ENCODE measurements around the gene CLDN11. TPM values are rescaled to one million over a fixed set of nuclear protein-coding genes. Genes with fewer than 3 reads are reported as not detected.

Gene CLDN11
- total RNA-seq, 1 experiment from 2014 or later, result 12.1 TPM

- peak; percentile 95 for ATAC-seq
- peak overlapping the region; percentile 81 for H3K27ac Mint-ChIP-seq
- H3K4me3 Mint-ChIP-seq, result peak overlapping the region; percentile 26; the same call in 1 of the 2 replicates
- peaks cover 8% of the 10 kb centered on the region for H3K27me3 Mint-ChIP-seq (ENCODE audit: low read depth)
- H3K4me1 Mint-ChIP-seq, result peaks cover 27% of the 10 kb centered on the region
- peak; percentile 37 for DNase-seq (ENCODE audit: low spot score)
- H3K36me3 Mint-ChIP-seq, result peaks cover 9% of the 10 kb centered on the region
- TF ChIP-seq AR (CRISPR knock-in tag; IDR thresholded peaks at IDR 0.05) (no peak), HMGA2 (CRISPR knock-in tag; IDR thresholded peaks at IDR 0.05) (no peak), FOXP4 (CRISPR knock-in tag; IDR thresholded peaks at IDR 0.05) (no peak), NR1H2 (CRISPR knock-in tag; IDR thresholded peaks at IDR 0.05) (no peak), ETV6 (CRISPR knock-in tag; IDR thresholded peaks at IDR 0.05) (no peak), ZNF138 (CRISPR knock-in tag; conservative IDR thresholded peaks at IDR 0.05) (no peak), EMX1 (CRISPR knock-in tag; IDR thresholded peaks at IDR 0.05) (no peak), MXD4 (CRISPR knock-in tag; IDR thresholded peaks at IDR 0.05; ENCODE audit: borderline replicate concordance) (no peak), SMAD3 (CRISPR knock-in tag; IDR thresholded peaks at IDR 0.05; ENCODE audit: borderline replicate concordance) (no peak), USF1 (CRISPR knock-in tag; IDR thresholded peaks at IDR 0.05) (no peak), ZNF532 (CRISPR knock-in tag; IDR thresholded peaks at IDR 0.05; ENCODE audit: borderline replicate concordance) (no peak), FOXK1 (CRISPR knock-in tag; IDR thresholded peaks at IDR 0.05) (peak; percentile 40; the same call in 1 of the 2 replicates), ZNF423 (CRISPR knock-in tag; IDR thresholded peaks at IDR 0.05) (peak; percentile 25; the same call in 1 of the 2 replicates), OVOL2 (CRISPR knock-in tag; IDR thresholded peaks at IDR 0.05; ENCODE audit: borderline replicate concordance) (no peak), TEAD4 (CRISPR knock-in tag; IDR thresholded peaks at IDR 0.05) (no peak), NFE2L1 (CRISPR knock-in tag; IDR thresholded peaks at IDR 0.05) (no peak), RORB (CRISPR knock-in tag; IDR thresholded peaks at IDR 0.05) (no peak), ZNF317 (CRISPR knock-in tag; IDR thresholded peaks at IDR 0.05; ENCODE audit: borderline replicate concordance, low read depth) (0 out of 2 replicates have a peak, but pooled peaks have one; percentile 14), GABPB1 (CRISPR knock-in tag; IDR thresholded peaks at IDR 0.05) (peak; percentile 26; the same call in 1 of the 2 replicates), TCF7 (CRISPR knock-in tag; IDR thresholded peaks at IDR 0.05; ENCODE audit: low read depth) (no peak), NR2C2 (CRISPR knock-in tag; IDR thresholded peaks at IDR 0.05) (no peak), ATF1 (CRISPR knock-in tag; IDR thresholded peaks at IDR 0.05) (no peak)
- TF ChIP-seq, protein P1, sequence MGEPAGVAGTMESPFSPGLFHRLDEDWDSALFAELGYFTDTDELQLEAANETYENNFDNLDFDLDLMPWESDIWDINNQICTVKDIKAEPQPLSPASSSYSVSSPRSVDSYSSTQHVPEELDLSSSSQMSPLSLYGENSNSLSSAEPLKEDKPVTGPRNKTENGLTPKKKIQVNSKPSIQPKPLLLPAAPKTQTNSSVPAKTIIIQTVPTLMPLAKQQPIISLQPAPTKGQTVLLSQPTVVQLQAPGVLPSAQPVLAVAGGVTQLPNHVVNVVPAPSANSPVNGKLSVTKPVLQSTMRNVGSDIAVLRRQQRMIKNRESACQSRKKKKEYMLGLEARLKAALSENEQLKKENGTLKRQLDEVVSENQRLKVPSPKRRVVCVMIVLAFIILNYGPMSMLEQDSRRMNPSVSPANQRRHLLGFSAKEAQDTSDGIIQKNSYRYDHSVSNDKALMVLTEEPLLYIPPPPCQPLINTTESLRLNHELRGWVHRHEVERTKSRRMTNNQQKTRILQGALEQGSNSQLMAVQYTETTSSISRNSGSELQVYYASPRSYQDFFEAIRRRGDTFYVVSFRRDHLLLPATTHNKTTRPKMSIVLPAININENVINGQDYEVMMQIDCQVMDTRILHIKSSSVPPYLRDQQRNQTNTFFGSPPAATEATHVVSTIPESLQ (CRISPR knock-in tag; IDR thresholded peaks at IDR 0.05), result no peak
- TF ChIP-seq, protein P2, sequence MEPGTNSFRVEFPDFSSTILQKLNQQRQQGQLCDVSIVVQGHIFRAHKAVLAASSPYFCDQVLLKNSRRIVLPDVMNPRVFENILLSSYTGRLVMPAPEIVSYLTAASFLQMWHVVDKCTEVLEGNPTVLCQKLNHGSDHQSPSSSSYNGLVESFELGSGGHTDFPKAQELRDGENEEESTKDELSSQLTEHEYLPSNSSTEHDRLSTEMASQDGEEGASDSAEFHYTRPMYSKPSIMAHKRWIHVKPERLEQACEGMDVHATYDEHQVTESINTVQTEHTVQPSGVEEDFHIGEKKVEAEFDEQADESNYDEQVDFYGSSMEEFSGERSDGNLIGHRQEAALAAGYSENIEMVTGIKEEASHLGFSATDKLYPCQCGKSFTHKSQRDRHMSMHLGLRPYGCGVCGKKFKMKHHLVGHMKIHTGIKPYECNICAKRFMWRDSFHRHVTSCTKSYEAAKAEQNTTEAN (CRISPR knock-in tag; IDR thresholded peaks at IDR 0.05), result no peak
- H3K9me3 Mint-ChIP-seq, result no peaks in the 10 kb centered on the region
- POLR2A ChIA-PET, result no interaction called here
- CTCF ChIA-PET, result interaction anchor here (0.7 to 2.3 kb wide), 3 partner anchors 12 to 159 kb away, joined by 5 to 17 read pairs (median 5); no protein-coding TSS in a partner anchor
Measured at GRCh38 chr3:170425491-170426239, 7.0 kb downstream of the CLDN11 start.

All from WTC11 (cell line).